ENCODE results near the gene ABCA2. TPM values are rescaled to one million over a fixed set of nuclear protein-coding genes. Genes with fewer than 3 reads are reported as not detected.
A peak's percentile ranks its signal among the peaks of the same experiment; 100 is the strongest.

Gene ABCA2
- total RNA-seq, 2 experiments from 2014 or later, result 4.1 to 4.7 TPM

DNA sequence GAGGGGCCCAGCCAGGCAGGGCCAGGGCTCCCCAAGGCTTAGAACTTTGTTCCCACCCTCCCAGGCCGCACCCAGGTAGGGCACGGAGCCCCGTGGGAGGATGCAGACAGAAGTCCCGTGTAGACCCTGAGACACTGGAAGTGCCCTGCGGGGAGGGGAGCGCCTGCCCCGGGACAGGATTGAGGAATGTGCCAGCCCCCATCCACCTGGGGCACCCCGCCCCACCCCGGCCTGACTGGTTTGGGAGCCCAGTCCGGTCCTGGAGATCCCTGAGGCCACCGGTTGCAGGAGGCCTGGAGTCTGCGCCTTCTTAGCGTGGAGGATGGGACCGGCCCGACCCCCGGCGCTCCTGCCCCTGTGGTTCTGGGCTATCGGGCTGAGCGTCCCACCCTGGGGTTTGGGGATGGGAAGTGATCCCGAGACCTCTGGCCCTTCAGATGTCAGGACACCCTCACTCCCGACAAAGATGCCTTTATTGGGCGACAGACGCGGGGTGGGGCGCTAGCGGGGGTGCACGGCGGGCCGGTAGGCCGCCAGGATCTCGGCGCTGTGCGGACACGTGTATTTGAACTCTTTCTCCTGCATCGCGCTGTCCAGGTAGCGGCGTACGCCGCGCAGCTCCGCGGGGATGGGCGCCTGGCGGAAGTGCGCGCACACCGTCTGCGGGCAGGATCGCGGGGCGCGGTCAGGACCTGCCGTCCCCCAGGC lies 33.7 kb downstream of the ABCA2 start:
- CTCF ChIA-PET, result interaction anchor here (0.7 to 2.8 kb wide), 3 partner anchors 35 to 52 kb away, joined by 3 to 13 read pairs (median 3); partner anchors contain the start of genes ABCA2 and C8G
- H3K36me3 Mint-ChIP-seq (ENCODE audit: low read depth), result peaks cover 9% of the 10 kb centered on the region
- DNase-seq, result no peak
- H3K27me3 Mint-ChIP-seq (ENCODE audit: low read depth), result peaks cover 13% of the 10 kb centered on the region
- H3K4me1 Mint-ChIP-seq (ENCODE audit: low read depth), result peaks cover 21% of the 10 kb centered on the region
- no peaks in the 10 kb centered on the region for H3K9me3 Mint-ChIP-seq
- H3K4me3 Mint-ChIP-seq, result peak overlapping the region; percentile 83
- intact Hi-C loops (cut with micrococcal nuclease), result loop anchor here (5.0 kb wide), 1 partner anchor 92 kb away; no protein-coding TSS in a partner anchor
- H3K27ac Mint-ChIP-seq, result no peak overlapping the region

DNA sequence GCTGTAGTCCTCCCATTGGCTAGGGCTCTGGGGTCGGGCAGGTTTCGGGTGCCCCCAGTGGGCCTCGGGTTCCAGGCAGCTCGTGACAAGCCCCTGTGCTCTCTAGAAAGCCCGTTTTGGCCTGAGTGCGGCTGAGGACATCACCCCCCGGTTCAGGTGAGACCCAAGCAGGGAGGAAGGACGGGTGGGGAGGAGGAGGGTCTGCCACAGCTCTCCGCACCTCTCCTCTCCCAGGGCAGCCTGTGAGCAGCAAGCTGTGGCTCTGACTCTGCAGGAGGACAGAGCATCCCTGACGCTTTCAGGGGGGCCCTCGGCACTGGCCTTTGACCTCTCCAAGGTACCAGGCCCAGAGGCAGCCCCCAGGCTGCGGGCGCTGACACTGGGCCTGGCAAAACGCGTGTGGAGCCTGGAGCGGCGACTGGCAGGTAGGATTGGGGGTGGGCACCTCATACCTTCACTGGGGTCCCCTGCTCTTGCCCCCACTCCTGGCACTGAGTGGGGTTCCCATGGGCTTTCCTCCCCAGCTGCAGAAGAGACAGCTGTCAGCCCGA lies 35.1 kb downstream of the ABCA2 start:
- H3K27ac Mint-ChIP-seq, result peak overlapping the region; percentile 81
- CTCF ChIA-PET, result interaction anchor here (0.9 to 2.8 kb wide), 5 partner anchors 10 to 215 kb away, joined by 3 to 13 read pairs (median 3); partner anchors contain the start of gene ABCA2
- DNase-seq, result no peak
- peaks cover 9% of the 10 kb centered on the region for H3K36me3 Mint-ChIP-seq (ENCODE audit: low read depth)
- H3K27me3 Mint-ChIP-seq (ENCODE audit: low read depth), result peaks cover 6% of the 10 kb centered on the region
- H3K9me3 Mint-ChIP-seq, result no peaks in the 10 kb centered on the region
- H3K4me1 Mint-ChIP-seq (ENCODE audit: low read depth), result peaks cover 20% of the 10 kb centered on the region
- intact Hi-C loops (cut with micrococcal nuclease), result loop anchor here (1.0 to 5.0 kb wide), 6 partner anchors 43 to 202 kb away; partner anchors contain the start of genes AJM1, RABL6, TMEM141 and TRAF2
- H3K4me3 Mint-ChIP-seq, result peak overlapping the region; percentile 83

DNA sequence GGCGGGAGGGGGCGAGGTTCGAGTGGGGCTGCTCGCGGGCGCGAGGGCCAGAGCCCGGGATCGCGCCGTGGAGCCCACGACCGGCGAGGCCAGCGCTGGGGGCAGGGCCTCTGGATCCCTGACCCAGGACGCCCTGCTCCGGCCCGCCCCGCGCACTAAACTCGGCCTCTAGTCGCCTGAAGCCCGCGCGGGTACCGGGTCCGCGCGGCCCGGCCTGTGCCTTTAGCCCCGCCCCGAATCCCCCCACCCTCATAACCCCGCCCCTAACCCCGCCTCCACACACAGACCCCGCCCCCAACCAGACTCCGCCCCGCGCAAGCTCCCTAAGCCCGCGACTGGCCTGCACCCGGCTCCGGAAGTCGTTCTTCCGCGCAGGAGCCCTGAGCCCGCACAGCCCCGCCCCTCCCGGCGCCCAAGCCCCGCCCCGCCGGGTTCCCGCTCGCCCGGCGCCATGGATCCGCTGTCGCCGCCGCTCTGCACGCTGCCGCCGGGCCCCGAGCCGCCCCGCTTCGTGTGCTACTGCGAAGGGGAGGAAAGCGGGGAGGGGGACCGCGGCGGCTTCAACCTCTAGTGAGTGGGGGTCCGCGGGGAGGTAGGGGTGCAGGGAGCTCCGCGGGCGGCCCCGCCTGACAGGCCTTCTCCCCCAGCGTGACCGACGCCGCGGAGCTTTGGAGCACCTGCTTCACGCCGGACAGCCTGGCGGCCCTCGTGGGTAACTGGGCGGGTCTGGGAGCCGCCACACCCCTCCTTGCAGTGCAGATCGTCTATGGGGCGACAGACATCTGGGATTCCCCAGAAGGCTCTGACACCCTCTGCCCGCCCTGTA lies 35.8 kb downstream of the ABCA2 start, which contains the start of gene PAXX:
TSS of gene PAXX (plus strand) at position 430 of the 826 bp plus-strand sequence. CDS start at position 452, 22 bp downstream.
- CTCF ChIA-PET, result interaction anchor here (0.9 to 2.8 kb wide), 5 partner anchors 11 to 214 kb away, joined by 3 to 13 read pairs (median 4); partner anchors contain the start of gene ABCA2
- intact Hi-C loops (cut with micrococcal nuclease), result loop anchor here (1.0 to 5.0 kb wide), 6 partner anchors 42 to 201 kb away; partner anchors contain the start of genes AJM1, RABL6, TMEM141 and TRAF2

DNA sequence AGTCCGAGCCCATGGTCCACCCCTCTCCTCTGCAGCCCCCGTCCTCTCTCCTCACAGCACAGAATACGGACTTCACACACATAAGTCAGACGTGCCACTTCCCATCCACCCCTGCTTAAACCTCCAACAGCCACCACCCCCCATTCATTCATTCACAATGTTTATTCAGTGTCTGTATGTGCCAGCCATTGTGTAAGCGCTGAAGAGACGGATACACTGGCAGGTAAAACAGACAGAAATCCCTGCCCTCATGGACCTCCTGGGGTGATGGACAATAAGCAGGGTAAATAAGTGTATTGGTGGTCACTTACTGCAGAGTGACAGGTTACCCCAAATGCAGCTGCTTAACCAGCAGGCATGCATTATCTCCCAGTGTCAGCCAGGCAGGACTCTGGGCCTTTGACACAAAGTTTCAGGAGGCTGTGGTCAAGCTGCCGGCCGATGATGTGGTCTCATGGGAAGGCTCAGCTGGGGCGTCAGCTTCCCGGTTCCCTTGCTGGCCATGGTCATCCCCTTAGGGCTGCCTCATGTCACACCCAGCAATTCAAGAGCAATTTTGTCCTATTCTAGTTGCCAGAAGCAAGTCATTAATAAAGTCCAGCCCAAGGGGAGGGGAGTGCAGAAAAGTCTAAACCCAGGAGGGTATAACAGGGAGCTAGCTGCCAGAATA lies 37.7 kb downstream of the ABCA2 start:
- H3K27me3 Mint-ChIP-seq (ENCODE audit: low read depth), result peaks cover 6% of the 10 kb centered on the region
- H3K4me3 Mint-ChIP-seq, result no peak overlapping the region
- CTCF ChIA-PET, result interaction anchor here (1.7 kb wide), 1 partner anchor 45 kb away, joined by 6 read pairs; no protein-coding TSS in a partner anchor
- no peak for DNase-seq
- H3K36me3 Mint-ChIP-seq (ENCODE audit: low read depth), result peaks cover 9% of the 10 kb centered on the region
- peaks cover 12% of the 10 kb centered on the region for H3K4me1 Mint-ChIP-seq (ENCODE audit: low read depth)
- intact Hi-C loops (cut with micrococcal nuclease), result loop anchor here (5.0 kb wide), 1 partner anchor 88 kb away; no protein-coding TSS in a partner anchor
- H3K27ac Mint-ChIP-seq, result no peak overlapping the region
- no peaks in the 10 kb centered on the region for H3K9me3 Mint-ChIP-seq

More for the DNA sequence above, 35.8 kb downstream of the ABCA2 start, which contains the start of gene PAXX:
- Mint-ChIP-seq H3K36me3 (ENCODE audit: low read depth) (peaks cover 9% of the 10 kb centered on the region), H3K27me3 (ENCODE audit: low read depth) (peaks cover under 1% of the 10 kb centered on the region), H3K9me3 (no peaks in the 10 kb centered on the region), H3K4me3 (peak within 1 kb of the TSS; percentile 83), H3K4me1 (ENCODE audit: low read depth) (peaks cover 16% of the 10 kb centered on the region), H3K27ac (peak within 1 kb of the TSS; percentile 81)
- DNase-seq, result peak; percentile 95

DNA sequence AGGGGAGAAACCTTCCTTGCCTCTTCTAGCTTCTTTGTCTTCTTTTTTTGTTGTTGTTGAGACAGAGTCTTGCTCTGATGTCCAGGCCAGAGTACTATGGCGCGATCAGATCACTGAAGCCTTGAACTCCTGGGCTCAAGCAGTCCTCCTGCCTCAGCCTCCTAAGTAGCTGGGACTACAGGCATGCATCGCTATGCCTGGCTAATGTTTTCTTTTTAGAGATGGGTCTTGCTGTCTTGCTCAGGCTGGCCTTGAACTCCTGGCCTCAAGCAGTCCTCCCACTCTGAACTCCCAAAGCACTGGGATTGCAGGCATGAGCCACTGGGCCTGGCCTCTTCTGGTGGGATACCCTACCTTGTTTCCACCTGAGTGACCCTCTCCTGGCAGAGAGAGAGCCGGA lies 39.2 kb downstream of the ABCA2 start:
- intact Hi-C loops (cut with micrococcal nuclease), result no loop called here
- H3K36me3 Mint-ChIP-seq (ENCODE audit: low read depth), result peaks cover 7% of the 10 kb centered on the region
- H3K27ac Mint-ChIP-seq, result no peak overlapping the region
- H3K4me3 Mint-ChIP-seq, result no peak overlapping the region
- no peak for DNase-seq
- peaks cover 12% of the 10 kb centered on the region for H3K4me1 Mint-ChIP-seq (ENCODE audit: low read depth)
- H3K9me3 Mint-ChIP-seq, result no peaks in the 10 kb centered on the region
- CTCF ChIA-PET, result interaction anchor here (0.6 kb wide), 1 partner anchor 11 kb away, joined by 3 read pairs; no protein-coding TSS in a partner anchor
- peaks cover 10% of the 10 kb centered on the region for H3K27me3 Mint-ChIP-seq (ENCODE audit: low read depth)

DNA sequence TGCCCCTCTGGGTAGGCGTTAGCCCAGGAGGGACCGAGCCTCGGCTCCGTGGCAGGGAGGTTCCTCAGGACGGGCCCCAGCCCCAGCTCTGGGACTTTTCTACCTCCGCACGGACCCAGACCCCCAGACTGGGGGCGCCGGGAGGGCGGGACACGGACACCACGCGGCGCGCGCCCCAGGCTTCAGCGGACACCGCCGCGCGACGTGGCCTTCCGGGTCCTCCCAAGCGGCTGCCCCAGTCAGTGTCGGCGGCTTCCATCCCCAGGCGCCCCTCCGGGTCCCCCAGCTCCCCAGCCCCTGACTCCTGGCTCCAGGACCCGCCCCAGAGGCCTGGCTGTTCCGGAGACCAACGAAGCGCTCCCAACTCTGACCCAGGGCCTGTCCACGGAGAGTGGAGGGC lies 42.2 kb downstream of the ABCA2 start:
- Mint-ChIP-seq H3K36me3 (ENCODE audit: low read depth) (no peaks in the 10 kb centered on the region), H3K4me1 (ENCODE audit: low read depth) (no peaks in the 10 kb centered on the region), H3K4me3 (no peak overlapping the region), H3K27me3 (ENCODE audit: low read depth) (peaks cover 18% of the 10 kb centered on the region), H3K9me3 (no peaks in the 10 kb centered on the region), H3K27ac (no peak overlapping the region)
- CTCF ChIA-PET, result interaction anchor here (1.5 kb wide), 1 partner anchor 38 kb away, joined by 6 read pairs; no protein-coding TSS in a partner anchor
- intact Hi-C loops (cut with micrococcal nuclease), result no loop called here
- no peak for DNase-seq

DNA sequence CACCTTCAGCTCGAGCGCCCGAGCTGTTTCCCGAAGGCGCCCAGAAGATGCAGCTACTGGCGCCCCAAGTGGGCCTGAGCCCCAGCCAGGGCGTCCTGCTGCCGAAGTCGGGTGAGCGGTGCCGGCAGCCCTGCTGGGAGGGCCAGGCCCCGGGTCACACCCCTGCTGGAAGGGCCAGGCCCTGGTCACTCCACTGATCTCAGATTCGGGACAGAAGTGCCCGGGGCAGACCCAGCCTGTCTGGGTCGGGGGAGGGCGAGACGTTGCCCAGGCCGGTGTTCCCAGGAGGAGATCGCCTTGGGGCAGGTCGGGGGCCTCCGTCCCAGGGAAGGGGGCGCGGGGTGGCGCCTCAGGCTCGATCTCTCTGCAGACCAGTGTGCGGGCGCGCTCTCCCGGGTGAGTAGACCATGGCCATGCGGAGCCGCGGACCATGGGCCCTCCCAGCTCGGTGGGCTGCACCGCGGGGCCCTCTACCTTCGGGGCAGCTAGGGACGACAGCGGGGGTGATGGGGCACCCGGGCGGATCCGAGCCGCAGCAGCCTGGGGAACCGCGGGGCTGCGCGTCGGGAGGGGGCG lies 42.9 kb downstream of the ABCA2 start:
- no peaks in the 10 kb centered on the region for H3K9me3 Mint-ChIP-seq
- H3K27me3 Mint-ChIP-seq (ENCODE audit: low read depth), result peaks cover 21% of the 10 kb centered on the region
- no peak for DNase-seq

DNA sequence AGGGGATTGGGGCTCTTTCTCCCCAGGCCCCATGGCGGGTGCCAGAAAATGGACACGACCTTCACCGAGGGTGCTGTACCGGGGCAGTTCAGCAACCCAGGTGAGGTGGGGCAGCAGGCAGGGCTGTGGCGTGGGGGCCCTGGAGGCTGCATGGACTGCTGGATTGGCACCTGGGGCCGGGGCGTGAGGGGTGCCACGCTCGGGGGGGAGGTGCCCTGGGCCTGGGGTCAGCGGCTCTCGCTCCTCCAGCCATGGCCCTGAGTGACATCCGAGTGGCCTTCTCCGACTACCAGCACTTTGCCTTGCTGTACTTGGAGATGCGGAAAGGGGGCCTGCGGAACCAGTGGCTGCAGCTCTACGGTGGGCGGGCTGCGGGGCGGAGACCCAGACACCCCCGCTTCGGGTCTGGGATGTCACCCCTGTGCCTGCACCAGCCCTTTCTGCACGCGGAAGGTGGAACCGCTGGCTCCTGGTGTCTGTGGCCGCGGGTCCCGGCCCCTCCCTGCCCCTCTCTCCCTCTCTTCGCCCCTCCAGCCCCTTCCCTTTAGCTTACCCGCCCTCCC lies 43.5 kb downstream of the ABCA2 start:
- H3K27ac Mint-ChIP-seq, result no peak overlapping the region
- H3K4me1 Mint-ChIP-seq (ENCODE audit: low read depth), result no peaks in the 10 kb centered on the region
- CTCF ChIA-PET, result no interaction called here

More for the DNA sequence above, 42.9 kb downstream of the ABCA2 start:
- Mint-ChIP-seq H3K36me3 (ENCODE audit: low read depth) (no peaks in the 10 kb centered on the region), H3K4me3 (no peak overlapping the region), H3K27ac (no peak overlapping the region), H3K4me1 (ENCODE audit: low read depth) (no peaks in the 10 kb centered on the region)
- CTCF ChIA-PET, result no interaction called here
- intact Hi-C loops (cut with micrococcal nuclease), result no loop called here

DNA sequence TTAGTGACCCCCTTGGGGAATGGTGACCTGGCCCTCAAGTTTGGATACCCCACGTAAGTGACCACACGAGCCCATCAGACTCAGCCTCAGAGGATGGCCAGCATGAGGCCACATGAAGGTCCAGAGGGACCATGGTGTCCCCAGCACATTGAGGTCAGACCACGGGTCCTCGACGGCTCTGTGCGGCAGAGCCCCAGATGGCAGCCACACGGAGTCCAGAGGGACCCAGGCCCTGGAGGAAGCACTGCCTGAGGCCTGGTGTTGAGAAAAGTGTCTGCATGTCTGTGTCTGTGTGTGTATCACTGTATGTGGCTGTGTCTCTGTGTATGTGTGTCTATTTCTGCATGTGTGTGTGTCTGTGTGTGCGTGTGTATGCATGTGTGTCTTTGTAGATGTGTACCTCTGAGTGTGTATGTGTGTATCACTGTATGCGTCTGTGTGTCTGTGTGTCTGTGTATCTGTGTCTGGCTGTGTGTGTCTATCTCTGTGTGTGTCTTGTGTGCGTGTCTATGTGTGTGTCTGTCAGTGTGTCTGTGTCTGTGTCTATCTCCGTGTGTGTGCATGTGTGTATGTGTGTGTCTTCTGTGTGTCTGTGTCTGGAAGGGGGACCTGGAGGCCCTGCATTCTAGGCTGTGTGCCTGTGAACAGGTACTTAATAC lies 44.3 kb downstream of the ABCA2 start:
- H3K4me3 Mint-ChIP-seq, result no peak overlapping the region
- no peak for DNase-seq
- H3K27me3 Mint-ChIP-seq (ENCODE audit: low read depth), result peaks cover 21% of the 10 kb centered on the region
- no peaks in the 10 kb centered on the region for H3K9me3 Mint-ChIP-seq
- no peaks in the 10 kb centered on the region for H3K36me3 Mint-ChIP-seq (ENCODE audit: low read depth)
- CTCF ChIA-PET, result no interaction called here
- intact Hi-C loops (cut with micrococcal nuclease), result no loop called here
- H3K27ac Mint-ChIP-seq, result no peak overlapping the region
- H3K4me1 Mint-ChIP-seq (ENCODE audit: low read depth), result no peaks in the 10 kb centered on the region

More for the DNA sequence above, 43.5 kb downstream of the ABCA2 start:
- intact Hi-C loops (cut with micrococcal nuclease), result no loop called here
- Mint-ChIP-seq H3K36me3 (ENCODE audit: low read depth) (no peaks in the 10 kb centered on the region), H3K9me3 (no peaks in the 10 kb centered on the region), H3K4me3 (no peak overlapping the region), H3K27me3 (ENCODE audit: low read depth) (peaks cover 21% of the 10 kb centered on the region)
- DNase-seq, result no peak

DNA sequence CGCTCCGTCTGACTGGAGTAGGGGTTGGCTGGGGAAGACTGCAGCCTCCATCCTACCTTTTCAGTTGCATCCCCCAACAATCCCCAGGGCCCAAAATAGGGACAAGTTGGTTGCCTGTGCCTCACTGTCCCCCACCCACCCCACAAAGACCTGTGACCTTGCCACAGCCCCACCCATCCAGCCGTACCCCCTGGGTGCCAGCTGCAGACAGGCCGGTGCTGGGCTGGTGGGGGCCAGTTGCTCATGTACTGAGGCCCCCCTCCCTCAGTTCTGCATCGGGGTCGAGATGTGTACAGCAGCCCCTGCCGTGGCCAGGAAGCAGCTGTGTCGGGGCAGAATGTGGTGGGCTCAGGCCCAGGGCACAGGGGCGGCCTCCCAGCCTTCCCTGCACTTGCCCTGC lies 44.9 kb downstream of the ABCA2 start:
- Mint-ChIP-seq H3K27me3 (ENCODE audit: low read depth) (peaks cover 21% of the 10 kb centered on the region), H3K27ac (no peak overlapping the region), H3K36me3 (ENCODE audit: low read depth) (no peaks in the 10 kb centered on the region), H3K4me1 (ENCODE audit: low read depth) (no peaks in the 10 kb centered on the region), H3K4me3 (no peak overlapping the region), H3K9me3 (no peaks in the 10 kb centered on the region)
- no peak for DNase-seq
- intact Hi-C loops (cut with micrococcal nuclease), result no loop called here
- CTCF ChIA-PET, result no interaction called here
